ENCODE measurements around the gene RHBDD1.

GRCh38 chr2:226981791-226982326 lies 146.0 kb downstream of the RHBDD1 start:
- no peak for TF ChIP-seq EZH2 (IDR thresholded peaks at IDR 0.05; ENCODE audit: borderline replicate concordance, low read length)
- TF ChIP-seq CTCF (conservative IDR thresholded peaks at IDR 0.05 in 1 of 2, IDR thresholded peaks at IDR 0.05 in 1 of 2; ENCODE audit: extremely low read depth in 1 of 2, insufficient read depth in 1 of 2, low read depth in 1 of 2, low read length in 2 of 2): no peak
